OCI-LY1 (cell line): ENCODE results near the gene EPPIN.

Experiments
- CTCF ChIP-seq: fragments of 200-600 bp; sonication (generic), shearing (Covaris generic); IDR thresholded peaks from 2 replicates; pipeline ENCODE4 v1.5.1; 2017; ENCODE audit warnings: mild to moderate bottlenecking, antibody characterized with exemption, low read length, moderate library complexity, mixed read lengths
- EZH2 ChIP-seq: fragments of 200-600 bp; sonication (generic), shearing (Covaris generic); IDR thresholded peaks from 2 replicates; pipeline ENCODE4 v1.8.0; 2017; ENCODE audit warnings: borderline replicate concordance, mixed run types, mild to moderate bottlenecking, antibody characterized with exemption, low read length, moderate library complexity, mixed read lengths

- TF ChIP-seq CTCF (no peak), EZH2 (no peak)
Measured at GRCh38 chr20:45576995-45577394, 29.8 kb upstream of the EPPIN start.
